HG02623 (cell line): Measurements from ENCODE around the gene TNFSF9.
"Not testable (repeated sequence)": the region's sequence is repeated elsewhere in the genome, so short reads cannot be mapped to it uniquely, and the experiment has no call there.

ENCODE experiments used
- ATAC-seq: cut with Tn5 transposase; IDR thresholded peaks from one replicate; pipeline ENCODE4 v1.9.1; 2021; ENCODE audit warnings: moderate library complexity; ENCODE audit not compliant: unreplicated experiment

The TNFSF9 gene

DNA sequence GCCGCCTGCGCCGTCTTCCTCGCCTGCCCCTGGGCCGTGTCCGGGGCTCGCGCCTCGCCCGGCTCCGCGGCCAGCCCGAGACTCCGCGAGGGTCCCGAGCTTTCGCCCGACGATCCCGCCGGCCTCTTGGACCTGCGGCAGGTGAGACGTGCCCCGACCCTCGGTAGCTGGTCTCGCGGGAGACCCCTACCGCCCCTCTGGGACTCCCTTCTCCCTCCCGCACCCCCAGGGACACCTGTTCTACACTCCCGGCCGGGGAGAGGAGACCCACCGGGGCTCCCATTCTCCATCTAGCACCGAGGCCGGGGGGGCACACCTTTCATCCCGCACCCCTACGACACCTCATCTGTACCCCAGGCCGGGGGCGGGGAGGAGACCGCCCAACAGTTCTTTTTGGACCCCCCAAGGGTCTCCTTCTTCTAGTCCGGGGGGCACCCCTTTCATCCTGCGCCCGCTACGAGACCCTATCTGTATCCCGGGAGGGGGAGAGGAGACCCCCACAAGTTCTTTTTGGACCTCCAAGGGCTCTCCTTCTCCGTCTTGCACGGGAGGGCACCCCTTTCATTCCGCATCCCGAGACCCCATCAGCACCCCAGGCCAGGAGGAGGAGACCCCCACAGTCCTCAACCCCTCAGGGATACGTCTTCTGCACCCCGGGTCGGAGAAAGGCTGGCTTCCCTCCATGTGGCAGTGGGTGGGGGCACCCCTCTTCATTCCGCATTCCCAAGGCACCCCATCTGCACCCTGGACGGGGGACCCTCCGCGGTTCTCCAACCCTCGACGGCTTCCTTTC is 533 bp downstream of the TNFSF9 start:
- peak; percentile 9 for ATAC-seq

- no peak for ATAC-seq
Measured at GRCh38 chr19:6531956-6532243, 1.1 kb downstream of the TNFSF9 start.

DNA sequence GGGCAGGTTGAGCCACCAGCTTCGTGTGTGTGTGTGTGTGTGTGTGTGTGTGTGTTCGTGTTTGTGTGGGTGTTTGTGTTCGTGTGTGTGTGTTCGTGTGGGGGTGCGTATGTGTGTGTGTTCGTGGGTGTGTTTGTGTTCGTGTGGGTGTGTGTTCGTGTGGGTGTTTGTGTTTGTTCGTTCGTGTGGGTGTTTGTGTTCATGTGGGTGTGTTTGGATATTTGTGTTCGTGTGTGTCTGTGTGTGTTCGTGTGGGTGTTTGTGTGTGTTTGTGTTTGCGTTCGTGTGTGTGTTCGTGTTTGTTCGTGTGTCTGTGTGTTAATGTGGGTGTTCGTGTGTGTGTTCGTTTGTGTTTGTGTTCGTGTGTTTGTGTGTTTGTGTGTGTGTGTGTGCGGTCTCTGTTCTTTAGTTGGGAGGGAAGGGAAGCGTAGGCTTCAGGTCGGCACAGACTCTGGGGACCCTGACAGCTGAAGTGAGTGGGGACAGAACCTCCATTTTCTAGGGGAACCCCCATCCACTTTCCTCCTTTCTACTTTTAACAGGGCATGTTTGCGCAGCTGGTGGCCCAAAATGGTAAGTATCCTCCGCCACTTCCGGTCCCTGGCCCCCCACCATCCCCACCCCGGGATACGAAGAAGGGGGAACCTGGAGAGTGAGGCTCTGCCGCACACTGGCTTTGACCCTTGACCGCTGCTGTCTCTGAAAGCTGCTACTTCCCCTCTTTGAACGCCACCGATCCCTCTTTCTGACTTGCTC is 1.6 kb downstream of the TNFSF9 start:
- ATAC-seq = no peak

DNA sequence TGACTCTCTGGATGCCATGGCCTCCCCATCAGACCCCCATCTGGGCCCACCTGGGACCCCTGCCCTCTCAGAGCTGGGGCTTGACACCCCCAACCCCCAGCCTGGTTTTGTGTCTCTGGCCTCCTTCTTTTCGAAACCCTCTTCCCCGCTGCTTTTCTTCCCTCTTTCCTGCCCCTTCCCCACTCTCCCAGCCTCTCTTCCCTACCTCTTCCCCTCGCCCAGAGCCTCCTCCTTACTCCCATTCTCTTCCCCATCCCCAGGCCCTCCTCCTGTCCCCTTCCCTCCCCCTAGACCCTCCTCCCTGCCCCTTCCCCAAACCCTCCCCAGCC is 2.1 kb downstream of the TNFSF9 start:
- ATAC-seq = no peak

DNA sequence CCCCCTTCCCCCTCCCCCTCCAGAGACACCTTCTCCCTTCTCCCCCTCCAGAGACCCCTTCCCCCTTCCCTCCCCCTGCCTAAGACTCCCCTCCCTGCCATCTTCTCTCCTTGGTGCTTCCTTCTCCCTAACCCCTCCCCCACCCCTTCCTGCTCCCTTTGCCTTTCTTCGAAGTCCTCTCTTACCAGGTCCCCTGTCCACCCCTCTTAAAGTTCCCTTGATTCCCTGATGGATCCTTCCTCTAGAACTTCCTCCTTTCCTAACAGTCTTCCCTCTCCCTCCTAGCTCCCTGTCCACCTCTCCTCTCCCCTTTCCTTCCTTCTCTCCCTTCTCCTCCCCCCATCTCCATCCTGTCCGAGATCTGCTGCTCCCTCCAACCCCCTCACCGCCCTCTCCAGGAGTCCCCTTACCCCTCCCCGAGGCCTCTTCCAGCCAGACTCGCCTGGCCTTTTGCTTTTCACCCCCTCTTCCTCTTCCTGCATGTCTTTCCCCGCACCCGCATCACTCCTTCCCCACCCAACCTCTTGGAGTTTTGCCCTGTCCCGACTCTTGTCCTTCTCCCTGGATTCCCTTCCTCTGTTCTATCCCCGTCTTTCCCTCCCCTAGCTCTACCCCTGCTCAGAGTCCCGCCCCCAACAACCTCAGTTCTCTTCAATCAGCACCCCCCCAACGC is 3.1 kb downstream of the TNFSF9 start:
- no peak for ATAC-seq

- ATAC-seq = no peak
Measured at GRCh38 chr19:6534451-6535093, 3.7 kb downstream of the TNFSF9 start.

DNA sequence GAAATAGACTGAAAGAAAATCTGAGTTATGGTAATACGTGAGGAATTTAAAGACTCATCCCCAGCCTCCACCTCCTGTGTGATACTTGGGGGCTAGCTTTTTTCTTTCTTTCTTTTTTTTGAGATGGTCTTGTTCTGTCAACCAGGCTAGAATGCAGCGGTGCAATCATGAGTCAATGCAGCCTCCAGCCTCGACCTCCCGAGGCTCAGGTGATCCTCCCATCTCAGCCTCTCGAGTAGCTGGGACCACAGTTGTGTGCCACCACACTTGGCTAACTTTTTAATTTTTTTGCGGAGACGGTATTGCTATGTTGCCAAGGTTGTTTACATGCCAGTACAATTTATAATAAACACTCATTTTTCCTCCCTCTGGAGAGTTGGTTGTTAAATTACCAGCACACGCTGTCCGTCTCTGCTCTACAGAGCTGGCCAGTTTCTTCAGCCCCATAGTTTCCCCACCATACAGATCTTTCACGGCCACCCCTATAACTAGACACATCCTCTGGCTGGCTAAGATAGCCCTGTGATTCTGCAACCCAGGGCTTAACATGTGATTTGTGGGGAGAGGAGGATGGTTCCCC is 4.8 kb downstream of the TNFSF9 start:
- no peak for ATAC-seq

- no peak for ATAC-seq
Measured at GRCh38 chr19:6539514-6539913, 8.7 kb downstream of the TNFSF9 start.

DNA sequence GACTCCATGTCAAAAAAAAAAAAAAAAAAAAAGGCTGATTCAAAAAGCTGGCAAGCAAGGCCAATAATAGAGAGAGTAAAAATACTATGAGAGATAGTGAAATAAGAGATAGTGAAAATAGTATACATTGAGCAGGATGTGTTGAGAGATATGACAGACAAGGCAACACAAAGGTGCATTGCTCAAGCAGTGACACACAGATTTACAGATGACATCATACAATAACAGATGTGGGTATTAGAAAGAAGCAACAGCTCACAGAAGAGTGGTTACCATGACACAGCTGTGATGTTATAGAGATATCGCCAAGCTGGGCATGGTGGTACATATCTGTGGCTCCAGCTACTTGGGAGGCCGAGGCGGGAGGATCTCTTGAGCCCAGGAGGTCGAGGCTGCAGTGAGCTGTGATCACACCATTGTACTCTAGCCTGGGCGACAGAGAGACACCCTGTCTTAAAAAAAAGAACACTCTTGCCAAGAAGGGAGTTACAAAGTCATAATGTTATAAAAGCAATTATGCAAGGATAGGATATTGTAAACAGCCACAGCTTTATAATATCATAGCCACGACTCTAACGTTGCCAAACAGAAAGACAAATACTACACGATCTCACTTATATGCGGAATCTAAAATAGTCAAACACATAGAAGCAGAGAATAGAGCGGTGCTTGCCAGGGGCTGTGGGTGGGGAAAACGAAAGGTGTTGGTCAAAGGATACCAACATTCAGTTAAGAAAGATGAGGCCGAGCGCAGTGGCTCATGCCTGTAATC is 10.3 kb downstream of the TNFSF9 start:
- ATAC-seq = no peak

- ATAC-seq = no peak
Measured at GRCh38 chr19:6543866-6544347, 13.1 kb downstream of the TNFSF9 start.

- ATAC-seq = not testable (repeated sequence)
Measured at GRCh38 chr19:6550679-6551078, 19.9 kb downstream of the TNFSF9 start.

DNA sequence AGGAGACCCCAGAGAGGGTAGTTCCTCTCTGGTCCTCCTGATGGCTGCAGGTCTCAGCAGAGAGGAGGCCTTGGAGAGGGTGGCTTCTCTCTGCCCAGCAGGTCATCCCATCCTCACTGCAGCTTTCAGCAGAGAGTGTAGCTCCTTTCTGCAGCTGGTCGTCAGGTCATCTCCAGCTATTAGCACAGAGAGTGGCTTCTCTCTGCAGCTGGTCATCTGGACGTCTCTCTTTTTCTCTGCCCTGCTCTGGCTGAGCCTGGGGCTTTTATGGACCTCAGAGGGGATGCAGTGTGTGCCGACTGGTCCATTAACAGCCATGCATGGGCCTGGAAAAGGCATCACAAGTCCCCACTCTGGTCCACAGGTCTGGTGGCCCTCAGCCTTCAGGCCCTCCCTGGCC is 20.3 kb downstream of the TNFSF9 start:
- no peak for ATAC-seq

DNA sequence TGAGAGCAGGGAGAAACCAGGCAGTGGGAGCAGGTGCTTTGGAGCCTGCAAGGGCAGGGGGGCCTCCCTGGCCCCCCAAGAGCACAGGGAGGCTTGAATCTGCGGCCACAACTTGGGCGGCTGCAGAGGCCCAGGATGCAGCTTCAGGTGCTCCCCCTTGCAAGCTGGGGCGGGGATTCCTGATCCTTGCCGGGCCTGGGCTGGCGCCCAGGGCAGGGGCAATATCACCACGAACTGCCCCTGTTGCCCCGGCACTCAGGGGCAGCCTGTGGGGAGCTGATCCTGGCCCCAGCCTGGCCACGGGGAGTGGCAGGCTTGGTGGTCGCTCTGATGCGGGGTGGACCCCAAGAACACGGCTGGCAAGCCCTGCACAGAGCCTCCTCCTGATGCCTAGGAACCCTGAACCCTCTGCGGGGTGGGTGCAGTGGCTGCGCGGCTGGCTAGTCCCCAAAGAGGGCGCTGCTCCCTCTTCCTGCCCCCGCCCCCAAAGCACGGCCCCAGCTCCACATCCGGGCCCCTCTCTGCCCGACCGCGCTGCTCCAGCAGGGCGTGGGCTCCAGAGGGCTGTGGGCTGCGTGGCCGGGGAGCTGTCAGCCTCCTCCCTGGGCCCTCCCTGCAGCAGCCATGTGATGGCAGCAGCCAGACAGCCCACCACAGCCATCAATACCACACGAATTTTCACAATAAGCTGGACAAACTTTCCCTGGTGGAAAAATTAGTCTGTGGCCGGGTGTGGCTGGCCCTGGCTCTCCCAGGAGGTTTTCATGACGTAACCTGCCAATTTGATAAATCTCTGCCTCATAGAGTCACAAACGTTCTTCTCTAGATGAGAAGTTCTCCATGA is 21.0 kb downstream of the TNFSF9 start:
- ATAC-seq = no peak

DNA sequence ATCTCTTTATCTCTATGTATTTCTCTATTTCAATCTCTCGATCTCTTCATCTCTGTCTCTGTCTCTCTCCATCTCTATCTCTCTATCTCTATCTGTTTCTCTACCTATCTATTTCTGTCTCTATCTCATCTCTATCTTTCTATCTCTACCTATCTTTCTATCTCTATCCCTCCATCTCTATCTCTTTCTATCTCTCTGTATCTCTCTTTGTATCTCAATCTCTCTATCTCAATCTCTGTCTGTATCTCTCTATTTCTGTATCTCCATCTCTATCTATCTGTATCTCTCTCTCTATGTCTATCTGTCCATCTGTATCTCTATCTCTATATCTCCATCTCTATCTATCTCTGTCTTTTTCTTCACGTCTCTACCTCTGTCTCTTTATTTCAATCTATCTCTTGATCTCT is 25.2 kb downstream of the TNFSF9 start:
- no peak for ATAC-seq

DNA sequence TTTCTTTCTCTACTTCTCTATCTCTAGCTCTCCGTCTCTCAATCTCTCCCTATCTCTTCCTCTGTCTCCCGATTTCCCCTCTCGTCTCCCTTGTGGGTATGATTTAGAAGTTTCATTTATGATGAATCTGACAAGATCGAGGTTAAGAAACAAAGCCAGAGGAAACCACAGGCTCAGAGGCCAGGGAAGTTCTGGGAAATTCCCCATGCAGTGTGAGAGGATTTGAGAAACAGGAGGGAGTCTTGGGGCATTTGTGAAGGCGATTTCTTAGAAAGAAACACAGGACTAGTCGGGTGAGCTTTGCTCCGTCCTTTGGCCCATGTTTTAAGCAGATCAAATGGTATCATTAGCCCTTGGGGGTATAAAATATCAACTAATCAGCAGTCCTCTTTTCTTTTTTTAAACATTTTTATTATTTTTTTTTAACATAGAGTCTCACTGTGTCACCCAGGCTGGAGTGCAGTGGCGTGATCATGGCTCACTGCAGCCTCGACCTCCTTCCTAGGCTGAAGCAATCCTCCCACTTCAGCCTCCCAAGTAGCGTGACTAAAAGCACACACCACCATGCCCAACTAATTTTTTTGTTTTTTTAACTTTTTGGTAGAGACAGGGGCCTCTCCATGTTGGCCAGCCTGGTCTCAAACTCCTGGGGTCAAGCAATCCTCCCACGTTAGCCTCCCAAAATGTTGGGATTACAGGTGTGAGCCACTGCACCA is 25.8 kb downstream of the TNFSF9 start:
- ATAC-seq = no peak

GRCh38 chr19:6562437-6562836 is 31.6 kb downstream of the TNFSF9 start:
- not testable (repeated sequence) for ATAC-seq

- no peak for ATAC-seq
Measured at GRCh38 chr19:6564393-6564792, 33.6 kb downstream of the TNFSF9 start.

GRCh38 chr19:6566727-6567126 is 35.9 kb downstream of the TNFSF9 start:
- not testable (repeated sequence) for ATAC-seq

DNA sequence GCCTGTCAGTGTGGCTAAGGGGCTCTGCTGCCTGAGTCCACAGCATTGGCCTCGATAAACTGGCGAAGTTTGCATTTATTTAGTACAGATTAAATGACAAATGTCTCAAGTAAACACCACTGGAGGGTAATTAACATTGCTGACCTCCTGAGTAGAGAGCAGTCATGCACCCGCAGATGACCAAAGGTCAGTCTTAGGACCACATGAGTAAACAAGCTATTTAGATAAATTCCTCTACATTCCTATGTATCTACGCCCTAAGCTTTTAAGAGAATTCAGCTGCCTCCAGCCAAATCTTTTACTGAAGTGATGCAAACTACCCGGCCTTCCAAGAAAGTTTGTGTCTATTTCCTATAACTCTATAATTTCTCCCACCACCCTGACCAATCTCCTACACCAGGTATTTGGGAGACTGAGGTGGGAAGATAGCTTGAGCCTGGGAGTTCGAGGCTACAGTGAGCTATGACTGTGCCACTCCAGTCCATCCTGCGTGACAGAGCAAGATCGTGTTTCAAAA is 37.2 kb downstream of the TNFSF9 start:
- no peak for ATAC-seq
